ENCODE measurements around the gene SF3A2. TPM values are rescaled to one million over a fixed set of nuclear protein-coding genes. Genes with fewer than 3 reads are reported as not detected.
A peak's percentile ranks its signal among the peaks of the same experiment; 100 is the strongest.

SF3A2 gene
- 100 to 1,000 TPM; 146 to 147 TPM for total RNA-seq

- no peaks in the 10 kb centered on the region for H3K27me3 Mint-ChIP-seq (ENCODE audit: low read depth)
- H3K4me1 Mint-ChIP-seq (ENCODE audit: low read depth) = peaks cover 57% of the 10 kb centered on the region
- H3K9me3 Mint-ChIP-seq = no peaks in the 10 kb centered on the region
- peak within 1 kb of the TSS; percentile 95 for H3K4me3 Mint-ChIP-seq
- peak within 1 kb of the TSS; percentile 96 for H3K27ac Mint-ChIP-seq
- peak; percentile 98 to 100 for DNase-seq
- peaks cover 16 to 20% of the 10 kb centered on the region in 2 donors for H3K36me3 Mint-ChIP-seq (ENCODE audit: insufficient read depth in 2 of 2)
- peak; percentile 86 for ATAC-seq (replicated peaks in 1 of 2)
Observed at GRCh38 chr19:2236314-2237050, at the start of gene SF3A2, which contains the start of gene PLEKHJ1. SF3A2 (plus strand) TSS chr19:2236824; CDS start chr19:2243419, 6,595 bp downstream. PLEKHJ1 (minus strand) TSS chr19:2236329; CDS start chr19:2236248, 81 bp downstream.

- Mint-ChIP-seq H3K4me1 (ENCODE audit: low read depth) (peaks cover 12% of the 10 kb centered on the region), H3K27me3 (ENCODE audit: low read depth) (no peaks in the 10 kb centered on the region), H3K27ac (no peak overlapping the region), H3K9me3 (no peaks in the 10 kb centered on the region), H3K4me3 (no peak overlapping the region), H3K36me3 (ENCODE audit: insufficient read depth in 2 of 2) (peaks cover 2 to 10% of the 10 kb centered on the region in 2 donors)
- DNase-seq = no peak
- no peak for ATAC-seq (replicated peaks in 1 of 2)
Observed at GRCh38 chr19:2187159-2187558, 49.5 kb upstream of the SF3A2 start.

- Mint-ChIP-seq H3K27ac (no peak overlapping the region), H3K27me3 (ENCODE audit: low read depth) (no peaks in the 10 kb centered on the region), H3K4me1 (ENCODE audit: low read depth) (peaks cover 12% of the 10 kb centered on the region), H3K4me3 (no peak overlapping the region), H3K36me3 (ENCODE audit: insufficient read depth in 2 of 2) (peaks cover 2 to 17% of the 10 kb centered on the region in 2 donors), H3K9me3 (no peaks in the 10 kb centered on the region)
- peak in 1 of 2 donors; percentile 22 for DNase-seq
- peak; percentile 58 to 88 for ATAC-seq (replicated peaks in 1 of 2)
Observed at GRCh38 chr19:2188708-2189385, 47.8 kb upstream of the SF3A2 start.

GRCh38 chr19:2189880-2190279 is 46.7 kb upstream of the SF3A2 start:
- H3K36me3 Mint-ChIP-seq (ENCODE audit: insufficient read depth in 2 of 2) = peaks cover 0 to 14% of the 10 kb centered on the region in 2 donors
- no peak for DNase-seq
- H3K4me3 Mint-ChIP-seq = no peak overlapping the region
- no peak for ATAC-seq (replicated peaks in 1 of 2)
- no peak overlapping the region for H3K27ac Mint-ChIP-seq
- peaks cover 7% of the 10 kb centered on the region for H3K4me1 Mint-ChIP-seq (ENCODE audit: low read depth)
- no peaks in the 10 kb centered on the region for H3K9me3 Mint-ChIP-seq
- H3K27me3 Mint-ChIP-seq (ENCODE audit: low read depth) = no peaks in the 10 kb centered on the region

GRCh38 chr19:2190848-2191455 is 45.7 kb upstream of the SF3A2 start:
- H3K9me3 Mint-ChIP-seq = no peaks in the 10 kb centered on the region
- no peak for ATAC-seq (replicated peaks in 1 of 2)
- peaks cover 3% of the 10 kb centered on the region for H3K4me1 Mint-ChIP-seq (ENCODE audit: low read depth)
- H3K36me3 Mint-ChIP-seq (ENCODE audit: insufficient read depth in 2 of 2) = peaks cover 0 to 10% of the 10 kb centered on the region in 2 donors
- H3K27ac Mint-ChIP-seq = no peak overlapping the region
- H3K27me3 Mint-ChIP-seq (ENCODE audit: low read depth) = no peaks in the 10 kb centered on the region
- H3K4me3 Mint-ChIP-seq = no peak overlapping the region
- no peak for DNase-seq

GRCh38 chr19:2191456-2192310 is 44.9 kb upstream of the SF3A2 start:
- no peak overlapping the region for H3K27ac Mint-ChIP-seq
- DNase-seq (no peak), ATAC-seq (replicated peaks in 1 of 2) (no peak)
- H3K36me3 Mint-ChIP-seq (ENCODE audit: insufficient read depth in 2 of 2) = peaks cover 0 to 8% of the 10 kb centered on the region in 2 donors
- peaks cover 3% of the 10 kb centered on the region for H3K4me1 Mint-ChIP-seq (ENCODE audit: low read depth)
- no peaks in the 10 kb centered on the region for H3K9me3 Mint-ChIP-seq
- H3K27me3 Mint-ChIP-seq (ENCODE audit: low read depth) = no peaks in the 10 kb centered on the region
- H3K4me3 Mint-ChIP-seq = no peak overlapping the region

GRCh38 chr19:2192862-2193261 is 43.8 kb upstream of the SF3A2 start:
- Mint-ChIP-seq H3K9me3 (no peaks in the 10 kb centered on the region), H3K27me3 (ENCODE audit: low read depth) (no peaks in the 10 kb centered on the region), H3K36me3 (ENCODE audit: insufficient read depth in 2 of 2) (peaks cover 0 to 12% of the 10 kb centered on the region in 2 donors), H3K4me1 (ENCODE audit: low read depth) (no peaks in the 10 kb centered on the region), H3K27ac (no peak overlapping the region), H3K4me3 (no peak overlapping the region)
- DNase-seq (no peak), ATAC-seq (replicated peaks in 1 of 2) (no peak)

- ATAC-seq (replicated peaks in 1 of 2) (no peak), DNase-seq (no peak)
- no peaks in the 10 kb centered on the region for H3K9me3 Mint-ChIP-seq
- H3K27me3 Mint-ChIP-seq (ENCODE audit: low read depth) = no peaks in the 10 kb centered on the region
- H3K27ac Mint-ChIP-seq = no peak overlapping the region
- H3K4me3 Mint-ChIP-seq = no peak overlapping the region
- H3K36me3 Mint-ChIP-seq (ENCODE audit: insufficient read depth in 2 of 2) = peaks cover 0 to 12% of the 10 kb centered on the region in 2 donors
- H3K4me1 Mint-ChIP-seq (ENCODE audit: low read depth) = no peaks in the 10 kb centered on the region
Observed at GRCh38 chr19:2193807-2194206, 42.8 kb upstream of the SF3A2 start.

- no peak overlapping the region for H3K27ac Mint-ChIP-seq
- ATAC-seq (replicated peaks in 1 of 2) = no peak
- H3K27me3 Mint-ChIP-seq (ENCODE audit: low read depth) = no peaks in the 10 kb centered on the region
- no peaks in the 10 kb centered on the region for H3K4me1 Mint-ChIP-seq (ENCODE audit: low read depth)
- H3K9me3 Mint-ChIP-seq = no peaks in the 10 kb centered on the region
- no peak for DNase-seq
- no peak overlapping the region for H3K4me3 Mint-ChIP-seq
- H3K36me3 Mint-ChIP-seq (ENCODE audit: insufficient read depth in 2 of 2) = peaks cover 0 to 12% of the 10 kb centered on the region in 2 donors
Observed at GRCh38 chr19:2194513-2195078, 42.0 kb upstream of the SF3A2 start.

- no peak for ATAC-seq (replicated peaks in 1 of 2)
- no peak overlapping the region for H3K4me3 Mint-ChIP-seq
- no peaks in the 10 kb centered on the region for H3K9me3 Mint-ChIP-seq
- no peaks in the 10 kb centered on the region for H3K27me3 Mint-ChIP-seq (ENCODE audit: low read depth)
- DNase-seq = no peak
- H3K4me1 Mint-ChIP-seq (ENCODE audit: low read depth) = no peaks in the 10 kb centered on the region
- H3K36me3 Mint-ChIP-seq (ENCODE audit: insufficient read depth in 2 of 2) = peaks cover 0 to 12% of the 10 kb centered on the region in 2 donors
- no peak overlapping the region for H3K27ac Mint-ChIP-seq
Observed at GRCh38 chr19:2195361-2195760, 41.3 kb upstream of the SF3A2 start.

- Mint-ChIP-seq H3K27ac (no peak overlapping the region), H3K9me3 (no peaks in the 10 kb centered on the region), H3K36me3 (ENCODE audit: insufficient read depth in 2 of 2) (peaks cover 0 to 12% of the 10 kb centered on the region in 2 donors), H3K4me3 (no peak overlapping the region), H3K27me3 (ENCODE audit: low read depth) (no peaks in the 10 kb centered on the region), H3K4me1 (ENCODE audit: low read depth) (no peaks in the 10 kb centered on the region)
- no peak for ATAC-seq (replicated peaks in 1 of 2)
- DNase-seq = no peak
Observed at GRCh38 chr19:2195914-2196313, 40.7 kb upstream of the SF3A2 start.

GRCh38 chr19:2197270-2197669 is 39.4 kb upstream of the SF3A2 start:
- ATAC-seq (replicated peaks in 1 of 2) (no peak), DNase-seq (no peak)
- Mint-ChIP-seq H3K4me1 (ENCODE audit: low read depth) (no peaks in the 10 kb centered on the region), H3K36me3 (ENCODE audit: insufficient read depth in 2 of 2) (peaks cover 1 to 14% of the 10 kb centered on the region in 2 donors), H3K9me3 (no peaks in the 10 kb centered on the region), H3K27me3 (ENCODE audit: low read depth) (no peaks in the 10 kb centered on the region), H3K27ac (peak overlapping the region; percentile 1), H3K4me3 (no peak overlapping the region)

All from activated T-cell treated with anti-CD3 and anti-CD28 coated beads, Interleukin-2, amount 50 U/mL, for 72 hours (primary cell).